Measurements from ENCODE around the gene MACROD2. TPM values are rescaled to one million over a fixed set of nuclear protein-coding genes. Genes with fewer than 3 reads are reported as not detected.

Gene MACROD2
- polyA plus RNA-seq, 1 experiment = 0.47 TPM

- no peak for TF ChIP-seq CTCF (IDR thresholded peaks at IDR 0.05; ENCODE audit: insufficient read depth, low read depth, low read length)
- no peak overlapping the region for H3K4me3 ChIP-seq (ENCODE audit: low read depth, low read length)
- ChIA-PET CTCF (no interaction called here), POLR2A (no interaction called here)
- H3K27me3 ChIP-seq (ENCODE audit: control insufficient read depth, insufficient read depth, low read length) = no peaks in the 10 kb centered on the region
- no peak for DNase-seq (ENCODE audit: low read depth)
- no peaks in the 10 kb centered on the region for H3K36me3 ChIP-seq (ENCODE audit: control insufficient read depth, insufficient read depth, low read length)
These were observed 1480.2 kb downstream of the MACROD2 start for GRCh38 chr20:15475483-15475882.

DNA sequence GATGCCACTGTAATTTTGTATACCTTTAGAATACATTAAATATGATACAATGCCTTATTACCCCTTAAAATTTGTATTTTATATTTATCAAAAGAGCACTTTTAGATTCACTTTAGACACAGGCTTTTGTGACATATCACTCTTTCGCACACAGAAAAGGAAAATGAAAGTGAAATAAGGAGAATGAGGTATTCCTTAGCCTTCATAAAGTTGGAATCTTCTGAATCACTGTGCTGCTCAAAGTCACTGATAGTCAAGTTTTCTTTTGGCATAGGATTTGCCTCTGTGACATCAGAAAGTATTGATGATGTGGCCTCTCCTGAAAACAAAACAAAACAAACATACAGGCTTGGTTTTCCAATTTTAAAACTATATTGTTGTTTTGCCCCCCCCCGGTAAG lies 1480.9 kb downstream of the MACROD2 start:
- TF ChIP-seq CTCF (IDR thresholded peaks at IDR 0.05; ENCODE audit: insufficient read depth, low read depth, low read length) = no peak
- no peak for DNase-seq (ENCODE audit: low read depth)
- ChIA-PET POLR2A (no interaction called here), CTCF (no interaction called here)
- H3K27me3 ChIP-seq (ENCODE audit: control insufficient read depth, insufficient read depth, low read length) = no peaks in the 10 kb centered on the region
- H3K36me3 ChIP-seq (ENCODE audit: control insufficient read depth, insufficient read depth, low read length) = no peaks in the 10 kb centered on the region
- H3K4me3 ChIP-seq (ENCODE audit: low read depth, low read length) = no peak overlapping the region

DNA sequence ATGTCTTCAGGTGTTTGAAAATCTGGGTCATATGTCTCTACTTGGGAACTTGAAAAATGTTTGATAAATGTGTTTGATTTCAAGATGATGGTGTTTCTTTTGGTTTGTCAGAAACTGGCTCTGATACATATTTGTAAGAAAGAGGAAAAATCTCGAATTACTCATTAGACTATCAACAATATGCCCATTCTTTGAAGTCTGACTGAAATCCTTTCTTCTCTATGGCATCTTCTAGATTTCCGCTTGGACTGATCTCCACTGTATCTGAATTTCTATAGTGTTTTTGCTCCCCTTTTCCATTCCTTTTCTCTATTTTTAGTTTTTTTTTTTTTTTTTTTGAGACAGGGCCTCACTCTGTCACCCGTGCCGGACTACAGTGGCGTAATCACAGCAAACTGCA lies 1481.5 kb downstream of the MACROD2 start:
- H3K36me3 ChIP-seq (ENCODE audit: control insufficient read depth, insufficient read depth, low read length) = no peaks in the 10 kb centered on the region
- CTCF ChIA-PET = no interaction called here
- no peak for DNase-seq (ENCODE audit: low read depth)
- H3K4me3 ChIP-seq (ENCODE audit: low read depth, low read length) = no peak overlapping the region
- TF ChIP-seq CTCF (IDR thresholded peaks at IDR 0.05; ENCODE audit: insufficient read depth, low read depth, low read length) = no peak
- POLR2A ChIA-PET = no interaction called here
- H3K27me3 ChIP-seq (ENCODE audit: control insufficient read depth, insufficient read depth, low read length) = no peaks in the 10 kb centered on the region; the same call in 1 of the 2 replicates

GRCh38 chr20:15482525-15482924 lies 1487.2 kb downstream of the MACROD2 start:
- no peak for TF ChIP-seq CTCF (IDR thresholded peaks at IDR 0.05; ENCODE audit: insufficient read depth, low read depth, low read length)
- H3K27me3 ChIP-seq (ENCODE audit: control insufficient read depth, insufficient read depth, low read length) = no peaks in the 10 kb centered on the region; the same call in 1 of the 2 replicates
- no peak overlapping the region for H3K4me3 ChIP-seq (ENCODE audit: low read depth, low read length)
- no peak for DNase-seq (ENCODE audit: low read depth)
- POLR2A ChIA-PET = no interaction called here
- H3K36me3 ChIP-seq (ENCODE audit: control insufficient read depth, insufficient read depth, low read length) = no peaks in the 10 kb centered on the region
- CTCF ChIA-PET = interaction anchor here (0.7 kb wide), 1 partner anchor 1001 kb away, joined by 3 read pairs; no protein-coding TSS in a partner anchor

DNA sequence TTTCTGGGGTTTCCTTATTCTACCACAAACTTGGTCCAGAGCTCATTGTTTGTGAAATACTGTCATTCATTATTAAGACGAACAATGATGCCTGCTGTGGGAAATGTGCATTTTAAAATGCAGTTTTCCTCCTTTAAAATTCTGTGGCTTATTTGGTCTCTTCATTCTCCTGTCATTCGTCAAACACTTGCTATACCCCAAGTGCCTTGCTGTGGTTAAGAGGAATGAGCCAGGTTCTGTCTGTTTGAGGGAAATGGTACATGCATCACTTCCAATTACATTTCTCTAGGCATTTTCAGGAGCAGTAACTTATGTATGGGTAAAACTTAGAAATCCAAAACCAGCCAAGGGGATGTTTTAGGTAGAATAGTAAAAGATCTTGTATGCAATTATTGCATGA lies 1490.2 kb downstream of the MACROD2 start:
- POLR2A ChIA-PET = no interaction called here
- DNase-seq (ENCODE audit: low read depth) = no peak
- Histone ChIP-seq H3K36me3 (ENCODE audit: control insufficient read depth, insufficient read depth, low read length) (no peaks in the 10 kb centered on the region), H3K4me3 (ENCODE audit: low read depth, low read length) (no peak overlapping the region), H3K27me3 (ENCODE audit: control insufficient read depth, insufficient read depth, low read length) (no peaks in the 10 kb centered on the region; the same call in 1 of the 2 replicates)
- TF ChIP-seq CTCF (IDR thresholded peaks at IDR 0.05; ENCODE audit: insufficient read depth, low read depth, low read length) = no peak
- CTCF ChIA-PET = no interaction called here

All from BJ (cell line).